ENCODE results near the gene RGS11. TPM values are rescaled to one million over a fixed set of nuclear protein-coding genes. Genes with fewer than 3 reads are reported as not detected.

The RGS11 gene
- total RNA-seq, 1 experiment from 2014 or later, result 2.9 TPM

DNA sequence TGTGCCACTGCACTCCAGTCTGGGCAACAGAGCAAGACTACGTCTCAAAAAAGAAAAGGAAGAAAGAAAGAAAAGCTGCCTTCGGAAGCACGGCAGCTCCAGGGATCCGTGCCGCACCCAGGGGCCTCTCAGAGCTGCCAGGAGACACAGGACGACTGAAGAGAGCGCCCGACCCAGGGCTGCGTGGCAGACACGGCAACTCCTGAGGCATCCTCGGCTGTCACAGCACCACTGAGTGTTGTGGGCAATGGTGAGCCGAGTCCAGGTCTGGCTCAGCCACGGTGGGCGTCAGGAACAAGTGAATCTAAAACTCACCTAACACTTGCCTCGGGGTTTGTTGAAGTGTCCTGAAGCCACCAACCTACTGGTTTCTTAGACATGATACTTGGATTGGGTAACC lies 36.0 kb upstream of the RGS11 start:
- Histone ChIP-seq H2BK20ac (ENCODE audit: low read depth, low read length, poor library complexity, severe bottlenecking) (no peak overlapping the region), H2AK5ac (ENCODE audit: insufficient read length, low read length) (no peak overlapping the region), H3K27me3 (ENCODE audit: insufficient read depth, low read length) (no peaks in the 10 kb centered on the region), H3T11ph (ENCODE audit: low read length) (no peak overlapping the region), H4K5ac (ENCODE audit: insufficient read length, low read depth, low read length) (no peak overlapping the region), H3K14ac (ENCODE audit: insufficient read depth, low read length) (no peak overlapping the region), H2BK120ac (ENCODE audit: low read depth, low read length, poor library complexity, severe bottlenecking) (no peak overlapping the region), H3K4me2 (ENCODE audit: insufficient read depth, insufficient read length, low read length) (no peak overlapping the region), H3K79me2 (ENCODE audit: insufficient read depth, low read length) (no peaks in the 10 kb centered on the region; the same call in 1 of the 2 replicates), H3K27ac (ENCODE audit: insufficient read length, low read depth, low read length) (no peak overlapping the region), H3K79me1 (ENCODE audit: insufficient read depth, low read depth, low read length, poor library complexity, severe bottlenecking) (no peaks in the 10 kb centered on the region), H4K20me1 (ENCODE audit: control insufficient read depth, insufficient read depth, insufficient read length) (no peaks in the 10 kb centered on the region), H2BK15ac (ENCODE audit: low read depth, low read length) (no peak overlapping the region), H2BK5ac (ENCODE audit: insufficient read length, low read length) (no peak overlapping the region), H4K8ac (replicated peaks; ENCODE audit: insufficient read length, low read depth, low read length) (no peak overlapping the region), H3K18ac (ENCODE audit: insufficient read length, low read depth, low read length) (no peak overlapping the region), H3K4ac (ENCODE audit: low read depth, low read length) (no peak overlapping the region), H2BK12ac (ENCODE audit: insufficient read length, low read depth, low read length) (no peak overlapping the region), H4K91ac (ENCODE audit: insufficient read length, low read depth, low read length) (no peak overlapping the region), H3K4me1 (ENCODE audit: insufficient read depth, low read length) (no peaks in the 10 kb centered on the region), H3K56ac (ENCODE audit: insufficient read length, low read depth, low read length) (no peak overlapping the region), H3K23me2 (ENCODE audit: insufficient read length, low read depth, low read length, poor library complexity, severe bottlenecking) (no peaks in the 10 kb centered on the region), H3K23ac (ENCODE audit: insufficient read length, low read depth, low read length) (no peak overlapping the region), H3K9me3 (ENCODE audit: control insufficient read depth, low read depth, low read length) (no peaks in the 10 kb centered on the region), H3K9ac (ENCODE audit: extremely low read depth, insufficient read length, low read length) (no peak overlapping the region), H2AFZ (ENCODE audit: low read length) (no peak overlapping the region)
- WGBS (ENCODE audit: extremely low coverage, insufficient read length, low lambda C conversion rate), result no CpG with 5 or more reads among the region's 15 CpGs
- no peaks in the 10 kb centered on the region for H3K9me3 Mint-ChIP-seq
- H3K4me1 Mint-ChIP-seq, result no peaks in the 10 kb centered on the region; a peak in 1 of 4 replicates
- 0 out of 7 replicates have a peak overlapping the region, but pooled peaks of 1 of the 3 experiments have one; percentile 31 for H3K27ac Mint-ChIP-seq
- TF ChIP-seq, protein P1, sequence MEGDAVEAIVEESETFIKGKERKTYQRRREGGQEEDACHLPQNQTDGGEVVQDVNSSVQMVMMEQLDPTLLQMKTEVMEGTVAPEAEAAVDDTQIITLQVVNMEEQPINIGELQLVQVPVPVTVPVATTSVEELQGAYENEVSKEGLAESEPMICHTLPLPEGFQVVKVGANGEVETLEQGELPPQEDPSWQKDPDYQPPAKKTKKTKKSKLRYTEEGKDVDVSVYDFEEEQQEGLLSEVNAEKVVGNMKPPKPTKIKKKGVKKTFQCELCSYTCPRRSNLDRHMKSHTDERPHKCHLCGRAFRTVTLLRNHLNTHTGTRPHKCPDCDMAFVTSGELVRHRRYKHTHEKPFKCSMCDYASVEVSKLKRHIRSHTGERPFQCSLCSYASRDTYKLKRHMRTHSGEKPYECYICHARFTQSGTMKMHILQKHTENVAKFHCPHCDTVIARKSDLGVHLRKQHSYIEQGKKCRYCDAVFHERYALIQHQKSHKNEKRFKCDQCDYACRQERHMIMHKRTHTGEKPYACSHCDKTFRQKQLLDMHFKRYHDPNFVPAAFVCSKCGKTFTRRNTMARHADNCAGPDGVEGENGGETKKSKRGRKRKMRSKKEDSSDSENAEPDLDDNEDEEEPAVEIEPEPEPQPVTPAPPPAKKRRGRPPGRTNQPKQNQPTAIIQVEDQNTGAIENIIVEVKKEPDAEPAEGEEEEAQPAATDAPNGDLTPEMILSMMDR (conservative IDR thresholded peaks at IDR 0.05), result no peak
- H3K27me3 Mint-ChIP-seq (ENCODE audit: low read depth), result no peaks in the 10 kb centered on the region
- H3K36me3 Mint-ChIP-seq (ENCODE audit: insufficient read depth in 1 of 3, low read depth in 3 of 3), result peaks cover 13 to 52% (median 48%) of the 10 kb centered on the region in 3 experiments; a peak in 6 of 7 replicates
- no peak overlapping the region for H3K4me3 Mint-ChIP-seq
- no peak for DNase-seq
